Fibroblast of lung (primary cell): ENCODE data around the gene NDUFA11.

ENCODE experiments used
- CTCF ChIP-seq, 2 donors: IDR thresholded peaks in 1 of 2; conservative IDR thresholded peaks in 1 of 2; 1 replicate in 1 of 2; 2 replicates in 1 of 2; pipeline ENCODE4 v1.5.1; 2011 to 2012; ENCODE audit warnings: low read length in 2 of 2, control low read depth in 1 of 2, inconsistent platforms in 1 of 2, low read depth in 1 of 2, mild to moderate bottlenecking in 1 of 2
- EZH2 ChIP-seq: IDR thresholded peaks from 2 replicates; pipeline ENCODE4 v1.5.1; 2012; ENCODE audit warnings: low read length, control low read depth, mild to moderate bottlenecking; ENCODE audit errors: missing control alignments

- TF ChIP-seq CTCF (conservative IDR thresholded peaks at IDR 0.05 in 1 of 2, IDR thresholded peaks at IDR 0.05 in 1 of 2; ENCODE audit: low read depth in 1 of 2, low read length in 2 of 2) (no peak), EZH2 (no peak)
These were observed 52.8 kb downstream of the NDUFA11 start for GRCh38 chr19:5850743-5851293.
